Liver (tissue), 3 donors: Measurements from ENCODE around the gene AFF4.
"Not testable (repeated sequence)": the region's sequence is repeated elsewhere in the genome, so short reads cannot be mapped to it uniquely, and the experiment has no call there.

Experiments used
- RAD21 ChIP-seq, 2 donors: IDR thresholded peaks; 2 replicates each; pipeline ENCODE4 v1.6.1; 2016; ENCODE audit warnings: antibody characterized with exemption in 2 of 2, mild to moderate bottlenecking in 2 of 2
- SP1 ChIP-seq: IDR thresholded peaks from 2 replicates; pipeline ENCODE4 v1.6.1; 2018; ENCODE audit warnings: antibody characterized with exemption, mild to moderate bottlenecking
- YY1 ChIP-seq: IDR thresholded peaks from 2 replicates; pipeline ENCODE4 v1.6.1; 2016; ENCODE audit warnings: antibody characterized with exemption, mild to moderate bottlenecking
- TF ChIP-seq, protein P1 (sequence below): fragments of 150-350 bp; IDR thresholded peaks from 2 replicates; pipeline ENCODE4 v1.5.1; 2017; ENCODE audit warnings: improper control_type of control experiment, low read depth, low read length; ENCODE audit not compliant: missing input control
- donor health status: healthy.
- donor health status: healthy.

DNA sequence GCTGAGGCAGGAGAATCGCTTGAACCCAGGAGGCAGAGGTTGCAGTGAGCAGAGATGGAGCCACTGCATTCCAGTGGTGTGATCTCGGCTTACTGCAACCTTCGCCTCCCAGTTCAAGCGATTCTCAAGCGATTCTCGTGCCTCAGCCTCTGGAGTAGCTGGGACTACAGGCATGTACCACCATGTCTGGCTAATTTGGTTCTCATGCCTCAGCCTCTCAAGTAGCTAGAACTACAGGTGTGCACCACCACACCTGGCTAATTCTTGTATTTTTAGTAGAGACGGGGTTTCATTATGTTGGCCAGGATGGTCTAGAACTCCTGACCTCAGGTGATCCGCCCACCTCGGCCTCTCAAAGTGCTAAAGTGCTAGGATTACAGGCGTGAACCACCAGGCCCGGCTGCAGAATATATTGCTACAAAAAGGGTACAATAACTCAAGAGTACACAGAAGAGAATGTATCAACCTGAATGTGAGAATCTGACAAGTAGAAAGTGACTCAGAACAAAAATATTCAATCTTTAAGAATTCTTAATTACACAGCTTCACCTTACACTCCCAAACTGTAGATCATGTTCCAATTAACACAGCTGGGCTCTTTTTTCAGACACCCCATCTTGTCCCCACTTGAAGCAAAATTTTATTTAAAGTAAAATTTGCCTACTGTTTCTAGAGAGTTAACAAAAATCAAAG is 2.2 kb downstream of the AFF4 start:
- TF ChIP-seq RAD21 (IDR thresholded peaks at IDR 0.05); SP1; YY1: not testable (repeated sequence)
- TF ChIP-seq, protein P1, sequence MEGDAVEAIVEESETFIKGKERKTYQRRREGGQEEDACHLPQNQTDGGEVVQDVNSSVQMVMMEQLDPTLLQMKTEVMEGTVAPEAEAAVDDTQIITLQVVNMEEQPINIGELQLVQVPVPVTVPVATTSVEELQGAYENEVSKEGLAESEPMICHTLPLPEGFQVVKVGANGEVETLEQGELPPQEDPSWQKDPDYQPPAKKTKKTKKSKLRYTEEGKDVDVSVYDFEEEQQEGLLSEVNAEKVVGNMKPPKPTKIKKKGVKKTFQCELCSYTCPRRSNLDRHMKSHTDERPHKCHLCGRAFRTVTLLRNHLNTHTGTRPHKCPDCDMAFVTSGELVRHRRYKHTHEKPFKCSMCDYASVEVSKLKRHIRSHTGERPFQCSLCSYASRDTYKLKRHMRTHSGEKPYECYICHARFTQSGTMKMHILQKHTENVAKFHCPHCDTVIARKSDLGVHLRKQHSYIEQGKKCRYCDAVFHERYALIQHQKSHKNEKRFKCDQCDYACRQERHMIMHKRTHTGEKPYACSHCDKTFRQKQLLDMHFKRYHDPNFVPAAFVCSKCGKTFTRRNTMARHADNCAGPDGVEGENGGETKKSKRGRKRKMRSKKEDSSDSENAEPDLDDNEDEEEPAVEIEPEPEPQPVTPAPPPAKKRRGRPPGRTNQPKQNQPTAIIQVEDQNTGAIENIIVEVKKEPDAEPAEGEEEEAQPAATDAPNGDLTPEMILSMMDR: not testable (repeated sequence)
